Smooth muscle cell of the brain vasculature (primary cell): ENCODE data around the gene SMIM27.
"Not testable (repeated sequence)": the region's sequence is repeated elsewhere in the genome, so short reads cannot be mapped to it uniquely, and the experiment has no call there.

Experiments used
- DNase-seq: peaks from one replicate; pipeline ENCODE4 v3.0.0-alpha.2; 2012; ENCODE audit warnings: low read depth, low spot score

SMIM27 gene

GRCh38 chr9:32596936-32597335 is 44.8 kb downstream of the SMIM27 start:
- no peak for DNase-seq

DNA sequence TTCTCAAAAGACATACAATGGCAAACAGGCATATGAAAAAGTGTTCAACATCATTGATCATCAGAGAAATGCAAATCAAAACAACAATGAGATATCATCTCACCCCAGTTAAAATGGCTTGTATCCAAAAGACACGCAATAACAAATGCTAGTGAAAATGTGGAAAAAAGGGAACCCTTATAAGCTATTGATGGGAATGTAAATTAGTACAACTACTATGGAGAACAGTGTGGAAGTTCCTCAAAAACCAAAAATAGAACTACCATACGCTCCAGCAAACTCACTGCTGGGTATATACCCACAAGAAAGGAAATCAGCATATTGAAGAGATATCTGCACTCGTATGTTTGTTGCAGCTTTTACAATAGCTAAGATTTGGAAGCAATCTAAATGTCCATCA is 46.9 kb downstream of the SMIM27 start:
- not testable (repeated sequence) for DNase-seq
